C4-2B (cell line): ENCODE measurements around the gene VEPH1.

Experiments used
- ZFX ChIP-seq: fragments of 450-650 bp; IDR thresholded peaks from 2 replicates; pipeline ENCODE4 v1.6.1; 2017
- TF ChIP-seq, protein P1 (sequence below): fragments of 450-650 bp; conservative IDR thresholded peaks from 2 replicates; pipeline ENCODE4 v1.5.1; 2017; ENCODE audit warnings: mild to moderate bottlenecking

- TF ChIP-seq, protein P1, sequence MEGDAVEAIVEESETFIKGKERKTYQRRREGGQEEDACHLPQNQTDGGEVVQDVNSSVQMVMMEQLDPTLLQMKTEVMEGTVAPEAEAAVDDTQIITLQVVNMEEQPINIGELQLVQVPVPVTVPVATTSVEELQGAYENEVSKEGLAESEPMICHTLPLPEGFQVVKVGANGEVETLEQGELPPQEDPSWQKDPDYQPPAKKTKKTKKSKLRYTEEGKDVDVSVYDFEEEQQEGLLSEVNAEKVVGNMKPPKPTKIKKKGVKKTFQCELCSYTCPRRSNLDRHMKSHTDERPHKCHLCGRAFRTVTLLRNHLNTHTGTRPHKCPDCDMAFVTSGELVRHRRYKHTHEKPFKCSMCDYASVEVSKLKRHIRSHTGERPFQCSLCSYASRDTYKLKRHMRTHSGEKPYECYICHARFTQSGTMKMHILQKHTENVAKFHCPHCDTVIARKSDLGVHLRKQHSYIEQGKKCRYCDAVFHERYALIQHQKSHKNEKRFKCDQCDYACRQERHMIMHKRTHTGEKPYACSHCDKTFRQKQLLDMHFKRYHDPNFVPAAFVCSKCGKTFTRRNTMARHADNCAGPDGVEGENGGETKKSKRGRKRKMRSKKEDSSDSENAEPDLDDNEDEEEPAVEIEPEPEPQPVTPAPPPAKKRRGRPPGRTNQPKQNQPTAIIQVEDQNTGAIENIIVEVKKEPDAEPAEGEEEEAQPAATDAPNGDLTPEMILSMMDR: no peak
- TF ChIP-seq ZFX: no peak
Observed at GRCh38 chr3:157220883-157221282, 282.3 kb downstream of the VEPH1 start.
